WTC11 (cell line): ENCODE results near the gene CTNNBIP1. TPM values are rescaled to one million over a fixed set of nuclear protein-coding genes. Genes with fewer than 3 reads are reported as not detected.

ENCODE experiments used
- ATAC-seq: fragments of 200-7000 bp; cut with Tn5 transposase; 2 replicates; pipeline ENCODE4 v1.10.0; 2021; ENCODE audit warnings: mild to moderate bottlenecking, moderate library complexity
- CTCF ChIA-PET: fragments of 300-600 bp; sonication (Branson Sonifier 250); formaldehyde crosslinking; loops from one replicate; lab custom pipeline; 2021; ENCODE audit warnings: antibody characterized with exemption; lab: Charles Lee
- POLR2A ChIA-PET: fragments of 350-600 bp; sonication (Branson Sonifier 250); formaldehyde crosslinking; loops from one replicate; lab custom pipeline; 2021; ENCODE audit warnings: antibody characterized with exemption; lab: Charles Lee
- DNase-seq: peaks from one replicate; pipeline ENCODE4 v3.0.0; 2021; ENCODE audit warnings: low spot score
- H3K27ac Mint-ChIP-seq: 2 replicates; pipeline ENCODE4 v1.8.0; 2021; ENCODE audit warnings: mixed read lengths
- H3K27me3 Mint-ChIP-seq: 2 replicates; pipeline ENCODE4 v1.8.0; 2021; ENCODE audit warnings: low read depth, mild to moderate bottlenecking, moderate library complexity, mixed read lengths
- H3K36me3 Mint-ChIP-seq: 2 replicates; pipeline ENCODE4 v1.8.0; 2021; ENCODE audit warnings: mixed read lengths
- H3K4me1 Mint-ChIP-seq: 2 replicates; pipeline ENCODE4 v1.8.0; 2022; ENCODE audit warnings: mixed read lengths
- H3K4me3 Mint-ChIP-seq: 2 replicates; pipeline ENCODE4 v1.8.0; 2021; ENCODE audit warnings: mild to moderate bottlenecking, moderate library complexity, mixed read lengths
- H3K9me3 Mint-ChIP-seq: 2 replicates; pipeline ENCODE4 v1.8.0; 2021; ENCODE audit warnings: mixed read lengths
- FOXJ3 ChIP-seq: sonication (generic); formaldehyde crosslinking; IDR thresholded peaks from 2 replicates; pipeline ENCODE4 v1.9.0; 2021; ENCODE audit warnings: missing genetic modification reagents, mild to moderate bottlenecking, borderline replicate concordance
- MYBL2 ChIP-seq: sonication (generic); formaldehyde crosslinking; IDR thresholded peaks from 2 replicates; pipeline ENCODE4 v1.8.1; 2023; ENCODE audit warnings: mild to moderate bottlenecking, moderate library complexity, missing genetic modification reagents
- NR2C2 ChIP-seq: sonication (generic); formaldehyde crosslinking; IDR thresholded peaks from 2 replicates; pipeline ENCODE4 v1.8.0; 2022; ENCODE audit warnings: mild to moderate bottlenecking, missing genetic modification reagents
- NR3C1 ChIP-seq: sonication (generic); formaldehyde crosslinking; conservative IDR thresholded peaks from 2 replicates; pipeline ENCODE4 v1.8.1; 2023; ENCODE audit warnings: low read depth, mild to moderate bottlenecking, missing genetic modification reagents
- SMAD3 ChIP-seq: sonication (generic); formaldehyde crosslinking; IDR thresholded peaks from 2 replicates; pipeline ENCODE4 v1.8.0; 2022; ENCODE audit warnings: missing genetic modification reagents, mild to moderate bottlenecking, borderline replicate concordance
- SOX15 ChIP-seq: fragments of 250-450 bp; sonication (Bioruptor Pico); IDR thresholded peaks from 2 replicates; pipeline ENCODE4 v1.9.0; 2021; ENCODE audit warnings: mild to moderate bottlenecking
- SP1 ChIP-seq: sonication (generic); formaldehyde crosslinking; conservative IDR thresholded peaks from 2 replicates; pipeline ENCODE4 v1.8.1; 2022; ENCODE audit warnings: missing genetic modification reagents
- TP53 ChIP-seq: sonication (generic); formaldehyde crosslinking; IDR thresholded peaks from 2 replicates; pipeline ENCODE4 v1.8.1; 2023; ENCODE audit warnings: mild to moderate bottlenecking, missing genetic modification reagents
- ZNF121 ChIP-seq: sonication (generic); formaldehyde crosslinking; IDR thresholded peaks from 2 replicates; pipeline ENCODE4 v1.8.0; 2023; ENCODE audit warnings: missing genetic modification reagents
- ZNF219 ChIP-seq: sonication (generic); formaldehyde crosslinking; IDR thresholded peaks from 2 replicates; pipeline ENCODE4 v1.8.0; 2023; ENCODE audit warnings: missing genetic modification reagents, mild to moderate bottlenecking, borderline replicate concordance
- ZNF232 ChIP-seq: sonication (generic); formaldehyde crosslinking; IDR thresholded peaks from 2 replicates; pipeline ENCODE4 v1.8.0; 2022; ENCODE audit warnings: mild to moderate bottlenecking, missing genetic modification reagents
- ZNF317 ChIP-seq: sonication (generic); formaldehyde crosslinking; IDR thresholded peaks from 2 replicates; pipeline ENCODE4 v1.8.1; 2023; ENCODE audit warnings: low read depth, mild to moderate bottlenecking, moderate library complexity, missing genetic modification reagents, borderline replicate concordance
- total RNA-seq: library from RNA; stranded (reverse); gene quantifications from 3 replicates; pipeline ENCODE4 v1.2.3, GENCODE V29; 2021
- TF ChIP-seq, protein P1 (sequence below): sonication (generic); formaldehyde crosslinking; IDR thresholded peaks from 2 replicates; pipeline ENCODE4 v1.8.1; 2023; ENCODE audit warnings: mild to moderate bottlenecking, missing genetic modification reagents
- TF ChIP-seq, protein P2 (sequence below): sonication (generic); formaldehyde crosslinking; IDR thresholded peaks from 2 replicates; pipeline ENCODE4 v1.8.1; 2022; ENCODE audit warnings: low read depth, missing genetic modification reagents, borderline replicate concordance
- TF ChIP-seq, protein P3 (sequence below): sonication (generic); formaldehyde crosslinking; IDR thresholded peaks from 2 replicates; pipeline ENCODE4 v1.8.0; 2023; ENCODE audit warnings: mild to moderate bottlenecking, missing genetic modification reagents
- TF ChIP-seq, protein P4 (sequence below): sonication (generic); formaldehyde crosslinking; IDR thresholded peaks from 2 replicates; pipeline ENCODE4 v1.8.0; 2022; ENCODE audit warnings: mild to moderate bottlenecking, missing genetic modification reagents
- TF ChIP-seq, protein P5 (sequence below): sonication (generic); formaldehyde crosslinking; IDR thresholded peaks from 2 replicates; pipeline ENCODE4 v1.8.0; 2023; ENCODE audit warnings: missing genetic modification reagents, mild to moderate bottlenecking, borderline replicate concordance

CTNNBIP1 gene
- total RNA-seq, 1 experiment from 2014 or later = 58.2 TPM

DNA sequence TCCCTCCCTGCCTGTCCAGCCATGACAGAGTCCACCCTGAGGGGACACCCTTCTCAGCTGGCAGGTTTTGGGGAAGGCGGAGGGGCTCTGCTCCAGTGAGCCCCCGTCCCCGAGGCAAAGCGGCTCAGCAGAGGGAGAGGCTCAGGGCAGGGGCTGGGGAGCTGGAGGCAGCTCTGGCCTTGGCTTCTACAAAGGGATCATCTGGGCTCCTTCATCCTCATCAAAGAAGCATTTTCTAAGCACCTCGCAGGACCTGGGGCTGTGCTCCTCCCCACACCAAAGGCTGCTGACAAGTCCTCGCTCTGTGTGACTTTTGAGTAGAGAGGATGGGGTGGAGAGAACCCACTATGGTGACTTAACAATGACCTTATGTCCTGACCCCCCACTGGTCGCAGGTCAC, 65.3 kb downstream of the CTNNBIP1 start:
- Mint-ChIP-seq H3K9me3 (no peaks in the 10 kb centered on the region), H3K4me1 (peaks cover 20% of the 10 kb centered on the region), H3K27ac (no peak overlapping the region), H3K4me3 (no peak overlapping the region), H3K36me3 (no peaks in the 10 kb centered on the region), H3K27me3 (no peaks in the 10 kb centered on the region; the same call in 1 of the 2 replicates)
- ChIA-PET POLR2A (interaction anchor here (0.8 kb wide), 1 partner anchor 9 kb away, joined by 3 read pairs; no protein-coding TSS in a partner anchor), CTCF (interaction anchor here (0.6 to 1.4 kb wide), 4 partner anchors 10 to 123 kb away, joined by 3 to 7 read pairs (median 3); no protein-coding TSS in a partner anchor)
- ATAC-seq (no peak), DNase-seq (no peak)
- TF ChIP-seq ZNF232 (CRISPR knock-in tag) (no peak), ZNF121 (CRISPR knock-in tag) (no peak), SP1 (CRISPR knock-in tag) (no peak)
- TF ChIP-seq, protein P1, sequence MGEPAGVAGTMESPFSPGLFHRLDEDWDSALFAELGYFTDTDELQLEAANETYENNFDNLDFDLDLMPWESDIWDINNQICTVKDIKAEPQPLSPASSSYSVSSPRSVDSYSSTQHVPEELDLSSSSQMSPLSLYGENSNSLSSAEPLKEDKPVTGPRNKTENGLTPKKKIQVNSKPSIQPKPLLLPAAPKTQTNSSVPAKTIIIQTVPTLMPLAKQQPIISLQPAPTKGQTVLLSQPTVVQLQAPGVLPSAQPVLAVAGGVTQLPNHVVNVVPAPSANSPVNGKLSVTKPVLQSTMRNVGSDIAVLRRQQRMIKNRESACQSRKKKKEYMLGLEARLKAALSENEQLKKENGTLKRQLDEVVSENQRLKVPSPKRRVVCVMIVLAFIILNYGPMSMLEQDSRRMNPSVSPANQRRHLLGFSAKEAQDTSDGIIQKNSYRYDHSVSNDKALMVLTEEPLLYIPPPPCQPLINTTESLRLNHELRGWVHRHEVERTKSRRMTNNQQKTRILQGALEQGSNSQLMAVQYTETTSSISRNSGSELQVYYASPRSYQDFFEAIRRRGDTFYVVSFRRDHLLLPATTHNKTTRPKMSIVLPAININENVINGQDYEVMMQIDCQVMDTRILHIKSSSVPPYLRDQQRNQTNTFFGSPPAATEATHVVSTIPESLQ (CRISPR knock-in tag) = no peak

DNA sequence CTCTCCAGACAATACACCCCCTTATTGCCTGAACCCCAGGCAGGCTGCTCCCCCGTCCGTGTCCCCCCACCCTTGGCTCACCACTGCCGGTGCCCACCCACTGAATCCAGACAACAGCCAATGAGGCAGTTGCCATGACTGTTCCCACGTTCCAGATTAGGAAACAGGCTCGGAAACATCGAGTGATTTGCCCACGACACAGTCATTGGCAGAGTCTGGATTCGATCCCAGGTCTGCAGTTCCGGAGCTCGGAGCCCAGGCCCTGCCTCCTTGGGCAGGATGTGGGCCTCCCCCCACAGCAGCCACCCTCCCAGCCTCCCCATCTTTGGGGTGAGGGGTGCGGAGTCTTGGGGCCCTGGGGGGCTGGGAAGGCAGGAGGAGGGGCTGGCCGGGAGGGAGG, 66.0 kb downstream of the CTNNBIP1 start:
- TF ChIP-seq, protein P2, sequence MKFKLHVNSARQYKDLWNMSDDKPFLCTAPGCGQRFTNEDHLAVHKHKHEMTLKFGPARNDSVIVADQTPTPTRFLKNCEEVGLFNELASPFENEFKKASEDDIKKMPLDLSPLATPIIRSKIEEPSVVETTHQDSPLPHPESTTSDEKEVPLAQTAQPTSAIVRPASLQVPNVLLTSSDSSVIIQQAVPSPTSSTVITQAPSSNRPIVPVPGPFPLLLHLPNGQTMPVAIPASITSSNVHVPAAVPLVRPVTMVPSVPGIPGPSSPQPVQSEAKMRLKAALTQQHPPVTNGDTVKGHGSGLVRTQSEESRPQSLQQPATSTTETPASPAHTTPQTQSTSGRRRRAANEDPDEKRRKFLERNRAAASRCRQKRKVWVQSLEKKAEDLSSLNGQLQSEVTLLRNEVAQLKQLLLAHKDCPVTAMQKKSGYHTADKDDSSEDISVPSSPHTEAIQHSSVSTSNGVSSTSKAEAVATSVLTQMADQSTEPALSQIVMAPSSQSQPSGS (CRISPR knock-in tag) = no peak
- TF ChIP-seq SMAD3 (CRISPR knock-in tag) = no peak
- TF ChIP-seq TP53 (CRISPR knock-in tag) = no peak
- no peak for TF ChIP-seq SOX15 (CRISPR knock-in tag)
- no peak for TF ChIP-seq ZNF219 (CRISPR knock-in tag)
- TF ChIP-seq, protein P3, sequence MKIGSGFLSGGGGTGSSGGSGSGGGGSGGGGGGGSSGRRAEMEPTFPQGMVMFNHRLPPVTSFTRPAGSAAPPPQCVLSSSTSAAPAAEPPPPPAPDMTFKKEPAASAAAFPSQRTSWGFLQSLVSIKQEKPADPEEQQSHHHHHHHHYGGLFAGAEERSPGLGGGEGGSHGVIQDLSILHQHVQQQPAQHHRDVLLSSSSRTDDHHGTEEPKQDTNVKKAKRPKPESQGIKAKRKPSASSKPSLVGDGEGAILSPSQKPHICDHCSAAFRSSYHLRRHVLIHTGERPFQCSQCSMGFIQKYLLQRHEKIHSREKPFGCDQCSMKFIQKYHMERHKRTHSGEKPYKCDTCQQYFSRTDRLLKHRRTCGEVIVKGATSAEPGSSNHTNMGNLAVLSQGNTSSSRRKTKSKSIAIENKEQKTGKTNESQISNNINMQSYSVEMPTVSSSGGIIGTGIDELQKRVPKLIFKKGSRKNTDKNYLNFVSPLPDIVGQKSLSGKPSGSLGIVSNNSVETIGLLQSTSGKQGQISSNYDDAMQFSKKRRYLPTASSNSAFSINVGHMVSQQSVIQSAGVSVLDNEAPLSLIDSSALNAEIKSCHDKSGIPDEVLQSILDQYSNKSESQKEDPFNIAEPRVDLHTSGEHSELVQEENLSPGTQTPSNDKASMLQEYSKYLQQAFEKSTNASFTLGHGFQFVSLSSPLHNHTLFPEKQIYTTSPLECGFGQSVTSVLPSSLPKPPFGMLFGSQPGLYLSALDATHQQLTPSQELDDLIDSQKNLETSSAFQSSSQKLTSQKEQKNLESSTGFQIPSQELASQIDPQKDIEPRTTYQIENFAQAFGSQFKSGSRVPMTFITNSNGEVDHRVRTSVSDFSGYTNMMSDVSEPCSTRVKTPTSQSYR = no peak
- TF ChIP-seq, protein P4, sequence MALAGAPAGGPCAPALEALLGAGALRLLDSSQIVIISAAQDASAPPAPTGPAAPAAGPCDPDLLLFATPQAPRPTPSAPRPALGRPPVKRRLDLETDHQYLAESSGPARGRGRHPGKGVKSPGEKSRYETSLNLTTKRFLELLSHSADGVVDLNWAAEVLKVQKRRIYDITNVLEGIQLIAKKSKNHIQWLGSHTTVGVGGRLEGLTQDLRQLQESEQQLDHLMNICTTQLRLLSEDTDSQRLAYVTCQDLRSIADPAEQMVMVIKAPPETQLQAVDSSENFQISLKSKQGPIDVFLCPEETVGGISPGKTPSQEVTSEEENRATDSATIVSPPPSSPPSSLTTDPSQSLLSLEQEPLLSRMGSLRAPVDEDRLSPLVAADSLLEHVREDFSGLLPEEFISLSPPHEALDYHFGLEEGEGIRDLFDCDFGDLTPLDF (CRISPR knock-in tag) = no peak
- no peak for TF ChIP-seq MYBL2 (CRISPR knock-in tag)
- TF ChIP-seq NR2C2 (CRISPR knock-in tag) = no peak
- TF ChIP-seq FOXJ3 (CRISPR knock-in tag) = no peak
- TF ChIP-seq NR3C1 (CRISPR knock-in tag) = no peak
- no peak for TF ChIP-seq ZNF317 (CRISPR knock-in tag)
- TF ChIP-seq, protein P5, sequence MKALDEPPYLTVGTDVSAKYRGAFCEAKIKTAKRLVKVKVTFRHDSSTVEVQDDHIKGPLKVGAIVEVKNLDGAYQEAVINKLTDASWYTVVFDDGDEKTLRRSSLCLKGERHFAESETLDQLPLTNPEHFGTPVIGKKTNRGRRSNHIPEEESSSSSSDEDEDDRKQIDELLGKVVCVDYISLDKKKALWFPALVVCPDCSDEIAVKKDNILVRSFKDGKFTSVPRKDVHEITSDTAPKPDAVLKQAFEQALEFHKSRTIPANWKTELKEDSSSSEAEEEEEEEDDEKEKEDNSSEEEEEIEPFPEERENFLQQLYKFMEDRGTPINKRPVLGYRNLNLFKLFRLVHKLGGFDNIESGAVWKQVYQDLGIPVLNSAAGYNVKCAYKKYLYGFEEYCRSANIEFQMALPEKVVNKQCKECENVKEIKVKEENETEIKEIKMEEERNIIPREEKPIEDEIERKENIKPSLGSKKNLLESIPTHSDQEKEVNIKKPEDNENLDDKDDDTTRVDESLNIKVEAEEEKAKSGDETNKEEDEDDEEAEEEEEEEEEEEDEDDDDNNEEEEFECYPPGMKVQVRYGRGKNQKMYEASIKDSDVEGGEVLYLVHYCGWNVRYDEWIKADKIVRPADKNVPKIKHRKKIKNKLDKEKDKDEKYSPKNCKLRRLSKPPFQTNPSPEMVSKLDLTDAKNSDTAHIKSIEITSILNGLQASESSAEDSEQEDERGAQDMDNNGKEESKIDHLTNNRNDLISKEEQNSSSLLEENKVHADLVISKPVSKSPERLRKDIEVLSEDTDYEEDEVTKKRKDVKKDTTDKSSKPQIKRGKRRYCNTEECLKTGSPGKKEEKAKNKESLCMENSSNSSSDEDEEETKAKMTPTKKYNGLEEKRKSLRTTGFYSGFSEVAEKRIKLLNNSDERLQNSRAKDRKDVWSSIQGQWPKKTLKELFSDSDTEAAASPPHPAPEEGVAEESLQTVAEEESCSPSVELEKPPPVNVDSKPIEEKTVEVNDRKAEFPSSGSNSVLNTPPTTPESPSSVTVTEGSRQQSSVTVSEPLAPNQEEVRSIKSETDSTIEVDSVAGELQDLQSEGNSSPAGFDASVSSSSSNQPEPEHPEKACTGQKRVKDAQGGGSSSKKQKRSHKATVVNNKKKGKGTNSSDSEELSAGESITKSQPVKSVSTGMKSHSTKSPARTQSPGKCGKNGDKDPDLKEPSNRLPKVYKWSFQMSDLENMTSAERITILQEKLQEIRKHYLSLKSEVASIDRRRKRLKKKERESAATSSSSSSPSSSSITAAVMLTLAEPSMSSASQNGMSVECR (CRISPR knock-in tag) = no peak
- no peaks in the 10 kb centered on the region; the same call in 1 of the 2 replicates for H3K27me3 Mint-ChIP-seq
- H3K9me3 Mint-ChIP-seq = no peaks in the 10 kb centered on the region
- ATAC-seq (no peak), DNase-seq (no peak)
- ChIA-PET CTCF (interaction anchor here (0.6 to 2.6 kb wide), 8 partner anchors 9 to 123 kb away, joined by 3 to 30 read pairs (median 8); no protein-coding TSS in a partner anchor), POLR2A (no interaction called here)
- peaks cover 20% of the 10 kb centered on the region for H3K4me1 Mint-ChIP-seq
- no peak overlapping the region for H3K4me3 Mint-ChIP-seq
- H3K36me3 Mint-ChIP-seq = no peaks in the 10 kb centered on the region
- no peak overlapping the region for H3K27ac Mint-ChIP-seq
